Right lobe of liver (tissue), 4 donors: ENCODE results near the gene MAGI1.

Source experiments
- POLR2A ChIP-seq: fragments of 450-650 bp; IDR thresholded peaks from one replicate; pipeline ENCODE4 v1.6.1; 2017; ENCODE audit warnings: antibody characterized with exemption, mild to moderate bottlenecking
- TF ChIP-seq, protein P1 (sequence below), 4 donors: fragments of 200-600 bp in 3 of 4; fragments of 450-650 bp in 1 of 4; IDR thresholded peaks; one replicate each; pipeline versions ENCODE4 v1.5.1 to v1.8.0; 2016 to 2022; ENCODE audit warnings: antibody characterized with exemption in 4 of 4, mild to moderate bottlenecking in 2 of 4
- donor health status: DM: no; HTN: no; CAD: no.
- donor health status: DM: no; HTN: no; CAD: no.
- donor health status: DM: no; HTN: yes; CAD: no.

GRCh38 chr3:65857327-65857726 is 181.4 kb downstream of the MAGI1 start:
- TF ChIP-seq, protein P1, sequence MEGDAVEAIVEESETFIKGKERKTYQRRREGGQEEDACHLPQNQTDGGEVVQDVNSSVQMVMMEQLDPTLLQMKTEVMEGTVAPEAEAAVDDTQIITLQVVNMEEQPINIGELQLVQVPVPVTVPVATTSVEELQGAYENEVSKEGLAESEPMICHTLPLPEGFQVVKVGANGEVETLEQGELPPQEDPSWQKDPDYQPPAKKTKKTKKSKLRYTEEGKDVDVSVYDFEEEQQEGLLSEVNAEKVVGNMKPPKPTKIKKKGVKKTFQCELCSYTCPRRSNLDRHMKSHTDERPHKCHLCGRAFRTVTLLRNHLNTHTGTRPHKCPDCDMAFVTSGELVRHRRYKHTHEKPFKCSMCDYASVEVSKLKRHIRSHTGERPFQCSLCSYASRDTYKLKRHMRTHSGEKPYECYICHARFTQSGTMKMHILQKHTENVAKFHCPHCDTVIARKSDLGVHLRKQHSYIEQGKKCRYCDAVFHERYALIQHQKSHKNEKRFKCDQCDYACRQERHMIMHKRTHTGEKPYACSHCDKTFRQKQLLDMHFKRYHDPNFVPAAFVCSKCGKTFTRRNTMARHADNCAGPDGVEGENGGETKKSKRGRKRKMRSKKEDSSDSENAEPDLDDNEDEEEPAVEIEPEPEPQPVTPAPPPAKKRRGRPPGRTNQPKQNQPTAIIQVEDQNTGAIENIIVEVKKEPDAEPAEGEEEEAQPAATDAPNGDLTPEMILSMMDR (IDR thresholded peaks at IDR 0.05) = peak in 1 of 4 donors; percentile 14
- TF ChIP-seq POLR2A = no peak
